GM21723 (cell line): ENCODE measurements around the gene MACROD2.
"Not testable (repeated sequence)": the region's sequence is repeated elsewhere in the genome, so short reads cannot be mapped to it uniquely, and the experiment has no call there.

Source experiments
- ATAC-seq: cut with Tn5 transposase; IDR thresholded peaks from one replicate; pipeline ENCODE4 v1.9.1; 2021; ENCODE audit warnings: mild to moderate bottlenecking, moderate library complexity; ENCODE audit not compliant: unreplicated experiment

Gene MACROD2

GRCh38 chr20:13995086-13995665, at the start of gene MACROD2:
MACROD2 (plus strand) TSS chr20:13995516.
- ATAC-seq: peak; percentile 83

- ATAC-seq: no peak
Measured at GRCh38 chr20:13947719-13948118, 47.6 kb upstream of the MACROD2 start.

GRCh38 chr20:13953227-13953626, 42.1 kb upstream of the MACROD2 start:
- ATAC-seq: no peak

- no peak for ATAC-seq
Measured at GRCh38 chr20:13960119-13960518, 35.2 kb upstream of the MACROD2 start.

- ATAC-seq: no peak
Measured at GRCh38 chr20:13960525-13960924, 34.8 kb upstream of the MACROD2 start.

- ATAC-seq: no peak
Measured at GRCh38 chr20:13984211-13984610, 11.1 kb upstream of the MACROD2 start.

GRCh38 chr20:13990465-13990864, 4.9 kb upstream of the MACROD2 start, which contains the start of gene SEL1L2:
SEL1L2 (minus strand) TSS chr20:13990614; CDS start chr20:13990534, 80 bp downstream.
- no peak for ATAC-seq

GRCh38 chr20:13991311-13991710, 4.0 kb upstream of the MACROD2 start:
- ATAC-seq: no peak

- not testable (repeated sequence) for ATAC-seq
Measured at GRCh38 chr20:13991955-13992354, 3.4 kb upstream of the MACROD2 start.

- no peak for ATAC-seq
Measured at GRCh38 chr20:13995841-13996240, 525 bp downstream of the MACROD2 start.

- no peak for ATAC-seq
Measured at GRCh38 chr20:13996265-13996664, 949 bp downstream of the MACROD2 start.

GRCh38 chr20:14000917-14001316, 5.6 kb downstream of the MACROD2 start:
- no peak for ATAC-seq

GRCh38 chr20:14005996-14006395, 10.7 kb downstream of the MACROD2 start:
- ATAC-seq: no peak

GRCh38 chr20:14009208-14009607, 13.9 kb downstream of the MACROD2 start:
- ATAC-seq: no peak

GRCh38 chr20:14012671-14013070, 17.4 kb downstream of the MACROD2 start:
- no peak for ATAC-seq

- no peak for ATAC-seq
Measured at GRCh38 chr20:14030991-14031390, 35.7 kb downstream of the MACROD2 start.

GRCh38 chr20:14033310-14033709, 38.0 kb downstream of the MACROD2 start:
- ATAC-seq: no peak

GRCh38 chr20:14036567-14036966, 41.3 kb downstream of the MACROD2 start:
- no peak for ATAC-seq

- ATAC-seq: not testable (repeated sequence)
Measured at GRCh38 chr20:14044712-14045276, 49.5 kb downstream of the MACROD2 start.

GRCh38 chr20:14046534-14046933, 51.2 kb downstream of the MACROD2 start:
- ATAC-seq: no peak

- no peak for ATAC-seq
Measured at GRCh38 chr20:14049111-14049510, 53.8 kb downstream of the MACROD2 start.

GRCh38 chr20:14051454-14051853, 56.1 kb downstream of the MACROD2 start:
- no peak for ATAC-seq
